HG02970 (cell line): ENCODE measurements around the gene HPN.

Experiments used
- ATAC-seq: cut with Tn5 transposase; IDR thresholded peaks from one replicate; pipeline ENCODE4 v1.9.1; 2021; ENCODE audit warnings: mild to moderate bottlenecking, moderate library complexity, moderate number of reproducible peaks; ENCODE audit not compliant: unreplicated experiment, low FRiP score

Gene HPN

GRCh38 chr19:35079826-35080225 is 38.3 kb downstream of the HPN start:
- no peak for ATAC-seq

- ATAC-seq = no peak
Measured at GRCh38 chr19:35080613-35081170, 39.2 kb downstream of the HPN start.

- ATAC-seq = no peak
Measured at GRCh38 chr19:35081201-35081600, 39.7 kb downstream of the HPN start.

- ATAC-seq = no peak
Measured at GRCh38 chr19:35083691-35084508, 42.4 kb downstream of the HPN start.

DNA sequence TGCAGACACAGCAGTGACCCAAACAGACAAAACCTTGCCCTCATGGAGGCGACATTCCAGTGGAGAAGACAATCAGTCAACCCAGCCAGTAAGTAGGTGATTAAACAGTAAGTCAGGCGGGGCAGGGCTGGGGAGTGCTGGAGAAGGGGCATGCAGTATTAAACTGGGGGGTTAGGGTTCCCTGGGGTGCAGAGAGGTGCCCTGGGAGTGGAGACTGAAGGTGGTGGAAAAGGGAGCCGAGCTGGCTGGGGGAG is 42.9 kb downstream of the HPN start:
- no peak for ATAC-seq

- no peak for ATAC-seq
Measured at GRCh38 chr19:35085947-35086346, 44.4 kb downstream of the HPN start.

- ATAC-seq = no peak
Measured at GRCh38 chr19:35086455-35086854, 44.9 kb downstream of the HPN start.

DNA sequence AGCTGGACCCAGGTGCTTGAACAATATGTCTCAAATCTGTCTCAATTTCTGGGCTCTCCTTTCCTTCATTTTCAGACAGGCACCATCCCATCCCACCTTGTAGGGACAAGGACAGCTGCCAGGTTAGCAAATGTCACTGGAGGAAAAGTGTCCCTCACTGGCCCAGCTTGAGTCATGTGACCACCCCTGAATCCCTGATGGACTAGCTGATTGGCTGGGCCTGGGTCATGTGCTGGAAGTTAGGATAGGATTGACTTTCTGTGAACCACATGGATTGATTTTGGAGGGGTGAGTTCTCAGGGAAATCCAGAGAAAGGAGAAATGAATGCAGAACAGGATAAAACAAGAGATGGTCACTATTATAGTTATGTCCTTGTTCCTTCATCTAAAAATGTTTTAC is 45.9 kb downstream of the HPN start:
- no peak for ATAC-seq

DNA sequence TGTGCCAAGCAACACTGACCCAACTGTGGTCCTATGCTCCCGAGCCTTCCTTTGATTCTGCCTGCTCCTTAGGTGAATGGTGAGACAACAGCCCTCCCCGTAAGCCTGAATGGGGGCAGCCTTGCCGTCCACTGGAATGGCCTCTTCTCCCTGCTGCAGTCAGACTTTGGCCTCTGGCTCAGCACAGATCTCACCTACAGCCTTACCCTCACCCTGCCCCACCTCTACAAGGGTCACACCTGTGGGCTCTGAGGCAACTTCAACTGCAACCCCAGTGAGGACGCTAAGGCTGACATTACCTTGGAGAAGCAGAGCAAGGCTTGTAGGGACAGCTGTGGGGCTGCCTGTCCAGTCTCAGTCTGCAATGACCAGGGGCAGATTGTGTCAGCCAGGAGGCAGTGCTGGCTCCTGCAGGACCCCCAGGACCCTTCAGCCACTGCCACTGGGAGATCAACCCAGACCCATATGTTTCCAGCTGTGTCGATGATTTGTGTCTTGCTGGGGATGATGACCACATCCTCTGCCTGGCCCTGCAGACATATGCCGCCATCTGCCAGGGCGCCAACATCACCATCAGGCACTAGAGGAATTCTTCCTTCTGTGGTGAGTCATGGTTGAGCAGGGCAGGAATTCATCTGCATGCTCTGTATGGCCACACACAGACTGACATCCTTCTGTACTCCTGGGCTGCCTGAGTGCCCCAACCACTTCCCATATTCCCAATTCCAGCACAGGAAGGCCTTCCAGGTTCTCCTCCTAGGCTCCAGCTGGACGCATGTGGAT is 46.8 kb downstream of the HPN start:
- no peak for ATAC-seq

DNA sequence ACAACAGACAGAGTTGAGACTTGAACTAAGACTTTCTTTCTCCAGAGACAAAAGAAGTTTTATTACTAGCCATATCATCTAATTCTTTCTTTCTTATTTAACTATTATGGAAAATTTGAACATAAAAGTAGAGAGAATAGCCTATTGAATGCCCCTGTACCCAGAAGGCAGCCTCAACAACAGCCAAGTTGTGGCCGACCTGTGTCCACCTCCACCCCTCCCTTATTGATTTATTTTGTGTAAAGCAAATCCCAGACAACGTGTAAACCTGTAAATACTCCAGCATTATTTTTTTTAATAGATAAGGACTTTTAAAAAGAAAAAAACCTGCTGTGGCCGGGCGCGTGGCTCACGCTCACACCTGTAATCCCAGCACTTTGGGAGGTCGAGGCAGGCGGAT is 48.0 kb downstream of the HPN start:
- no peak for ATAC-seq

DNA sequence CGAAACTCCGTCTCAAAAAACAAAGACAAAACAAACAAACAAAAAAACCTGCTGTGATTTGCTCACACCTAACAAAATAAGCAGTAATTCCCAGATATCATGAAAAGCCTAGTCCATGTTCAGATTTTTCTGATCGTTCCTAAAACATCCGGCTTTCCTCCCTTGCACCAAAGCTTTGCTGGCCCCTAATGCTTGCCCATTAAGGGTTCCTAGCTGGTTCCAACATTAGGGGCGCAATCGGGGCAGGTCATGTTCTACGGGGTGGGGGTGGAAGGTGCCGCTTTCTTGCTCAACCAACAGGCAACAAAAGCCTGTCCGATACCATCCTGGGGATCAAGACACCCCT is 48.6 kb downstream of the HPN start:
- ATAC-seq = no peak

DNA sequence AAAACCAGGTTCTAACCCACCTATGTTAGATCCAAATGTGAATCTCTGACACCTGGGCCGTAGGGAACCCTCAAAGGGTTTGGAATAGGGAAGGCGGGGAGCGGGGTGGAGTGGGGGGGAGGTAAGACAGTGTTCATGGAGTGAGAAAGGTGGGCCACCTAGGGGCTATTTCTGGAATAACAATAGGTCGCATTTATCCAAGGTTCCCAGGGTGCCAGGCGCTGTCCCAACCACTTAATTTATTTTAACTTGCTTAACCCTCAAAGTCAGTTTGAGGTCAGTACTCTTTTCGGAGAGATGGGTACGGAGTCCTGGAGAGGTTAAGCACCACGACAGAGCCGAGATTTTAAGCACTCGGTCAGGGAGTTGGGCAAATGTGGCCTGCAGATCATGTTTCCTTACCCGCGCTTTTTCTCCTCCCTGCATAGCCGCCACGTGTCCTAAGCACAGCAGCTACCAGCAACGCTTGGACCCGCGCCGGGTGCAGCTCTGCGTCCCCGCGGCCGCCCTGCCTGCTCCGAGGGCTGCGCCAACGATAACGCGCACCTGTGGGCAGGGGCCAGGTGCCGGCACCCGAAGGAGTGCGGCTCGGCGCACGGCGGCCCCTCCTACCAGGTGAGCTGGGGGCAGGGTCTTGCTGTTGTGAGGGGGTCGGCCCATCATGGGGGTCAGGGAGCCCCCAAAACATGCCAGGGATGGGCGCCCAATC is 49.1 kb downstream of the HPN start:
- ATAC-seq = no peak

- no peak for ATAC-seq
Measured at GRCh38 chr19:35093430-35093829, 51.9 kb downstream of the HPN start.

DNA sequence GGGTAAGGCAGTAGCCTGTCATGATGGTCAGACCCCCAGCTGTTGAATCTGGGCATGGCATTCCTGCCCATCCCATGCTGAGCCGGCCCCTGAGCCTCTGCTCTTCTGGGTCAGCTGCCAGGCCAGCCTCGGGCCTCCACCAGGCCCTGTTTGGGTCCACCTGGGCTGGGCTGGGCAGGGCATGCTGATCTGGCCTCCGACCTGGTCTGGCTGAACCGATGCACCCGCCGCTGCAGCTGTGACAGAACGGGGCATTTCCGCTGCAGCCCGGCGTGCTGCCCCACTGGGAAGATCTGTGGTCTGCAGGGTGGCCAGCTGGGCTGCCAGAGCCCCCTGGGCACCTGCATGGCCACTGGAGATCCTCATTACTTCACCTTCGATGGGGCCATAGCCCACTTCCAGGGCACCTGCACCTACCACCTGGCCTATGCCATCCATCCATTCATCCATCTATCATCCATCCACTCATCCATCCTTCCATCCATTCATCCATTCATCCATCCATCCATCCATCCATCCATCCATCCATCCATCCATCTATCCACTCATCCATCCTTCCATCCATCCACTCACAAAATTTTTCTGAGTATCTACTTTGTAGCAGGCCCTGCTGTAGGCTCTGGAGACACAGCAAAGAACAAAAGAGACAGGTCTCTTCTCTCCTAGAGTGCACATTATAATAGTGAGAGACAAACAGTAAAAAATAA is 52.6 kb downstream of the HPN start:
- no peak for ATAC-seq

GRCh38 chr19:35094656-35095055 is 53.1 kb downstream of the HPN start:
- no peak for ATAC-seq

- ATAC-seq = no peak
Measured at GRCh38 chr19:35095667-35096368, 54.3 kb downstream of the HPN start.

DNA sequence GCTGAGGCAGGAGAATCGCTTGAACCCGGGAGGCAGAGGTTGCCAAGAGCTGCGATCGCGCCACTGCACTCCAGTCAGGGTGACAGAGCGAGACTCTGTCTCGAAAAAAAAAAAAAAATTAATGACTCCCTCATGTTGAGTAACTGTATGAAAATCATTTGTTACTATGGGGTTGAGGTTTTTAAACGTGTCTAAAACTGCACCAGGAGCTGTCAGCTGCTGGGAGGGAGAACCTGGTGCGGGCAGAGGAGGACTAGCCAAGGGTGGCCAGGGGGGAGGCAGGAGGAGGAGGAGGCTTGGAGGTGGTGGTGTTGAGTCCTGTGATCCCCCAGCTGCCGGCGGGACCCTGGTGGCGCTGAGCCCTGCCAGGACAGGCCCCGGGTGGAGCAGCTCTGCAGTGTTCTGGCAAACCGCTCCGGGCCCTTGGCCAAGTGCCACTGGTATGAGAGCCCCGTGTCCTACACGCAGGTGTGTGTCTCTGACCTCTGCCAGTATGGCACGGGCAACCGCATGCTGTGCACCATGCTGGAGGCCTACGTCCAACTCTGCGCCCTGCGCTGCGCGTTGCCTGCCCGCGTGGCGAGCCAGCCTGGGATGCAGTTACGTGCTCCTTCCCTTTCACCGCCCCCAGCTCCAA is 57.0 kb downstream of the HPN start:
- no peak for ATAC-seq

- ATAC-seq = no peak
Measured at GRCh38 chr19:35099155-35099896, 57.8 kb downstream of the HPN start.

DNA sequence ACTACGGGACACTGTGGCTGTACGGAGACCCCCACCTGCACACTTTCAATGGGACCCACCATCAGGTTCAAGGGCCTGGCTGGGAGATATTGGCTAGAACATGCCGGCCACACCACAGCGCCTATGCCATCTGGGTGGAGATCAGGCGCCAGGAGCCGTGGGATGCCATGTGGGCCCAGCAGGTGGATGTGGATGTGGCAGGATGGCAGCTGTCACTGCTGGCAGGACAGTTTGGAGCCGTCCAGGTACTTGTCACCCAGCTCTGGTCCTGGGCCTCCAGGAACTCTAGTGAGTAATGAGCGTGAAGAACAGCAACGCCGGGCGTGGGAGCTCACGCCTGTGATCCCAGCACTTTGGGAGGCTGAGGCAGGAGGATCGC is 58.4 kb downstream of the HPN start:
- no peak for ATAC-seq
